Psoas muscle (tissue), 8 donors: Measurements from ENCODE around the gene DXO. TPM values are rescaled to one million over a fixed set of nuclear protein-coding genes. Genes with fewer than 3 reads are reported as not detected.
"Not testable (repeated sequence)": the region's sequence is repeated elsewhere in the genome, so short reads cannot be mapped to it uniquely, and the experiment has no call there.

Experiments
- ATAC-seq, 4 donors: fragments of 200-7000 bp; cut with Tn5 transposase; one replicate each; pipeline ENCODE4 v1.9.1; 2020; ENCODE audit warnings: moderate library complexity in 3 of 4, mild to moderate bottlenecking in 2 of 4
- DNase-seq, 2 donors: peaks; one replicate each; pipeline ENCODE4 v3.0.0-alpha.2; 2020
- H3K27ac ChIP-seq: fragments of 200-600 bp; one replicate; pipeline ENCODE4 v1.8.0; 2022
- H3K27me3 ChIP-seq, 3 donors: fragments of 200-600 bp in 1 of 3; one replicate each; pipeline versions ENCODE4 v1.6.1 to v1.8.0; 2013 to 2022; ENCODE audit warnings: low read length in 2 of 3, mild to moderate bottlenecking in 2 of 3, moderate library complexity in 1 of 3; ENCODE audit not compliant: insufficient read depth in 3 of 3
- H3K36me3 ChIP-seq, 2 donors: fragments of 200-600 bp in 1 of 2; one replicate each; pipeline versions ENCODE4 v1.6.1 to v1.8.0; 2013 to 2022; ENCODE audit warnings: low read depth in 1 of 2, mild to moderate bottlenecking in 1 of 2, moderate library complexity in 1 of 2; ENCODE audit not compliant: insufficient read depth in 1 of 2
- H3K4me1 ChIP-seq: fragments of 200-600 bp; one replicate; pipeline ENCODE4 v1.8.0; 2022
- H3K4me3 ChIP-seq: fragments of 200-600 bp; one replicate; pipeline ENCODE4 v1.8.0; 2022; ENCODE audit warnings: mild to moderate bottlenecking
- H3K9me3 ChIP-seq: fragments of 200-600 bp; one replicate; pipeline ENCODE4 v1.8.0; 2022
- CTCF ChIP-seq: fragments of 200-600 bp; IDR thresholded peaks from one replicate; pipeline ENCODE4 v1.8.0; 2022; ENCODE audit warnings: antibody characterized with exemption
- WGBS, 3 donors: extraction: QIAGEN DNeasy Blood & Tissue Kit; methylation state at CpG; one replicate each; pipeline versions ENCODE4 v1.1.6 to v1.1.7; 2013; 5-methylcytosine and 5-hydroxymethylcytosine counted together
- intact Hi-C, 2 donors: fragments of 100-400 bp; cut with DNase I; formaldehyde crosslinking; loops; one replicate each; pipeline versions ENCODE4 v1.11.0 to v1.14.2; 2022
- polyA plus RNA-seq, 3 donors: library from polyadenylated mRNA; stranded (reverse); fragments of 200-250 nt; gene quantifications; one replicate each; pipeline ENCODE4 v1.2.3, GENCODE V29; 2013
- total RNA-seq, 4 donors: library from RNA; stranded (reverse); fragmentation: NEBNext Ultra II Directional in 2 of 4; extraction: Animal tissue kit (Norgen Biotek cat#: 25700) in 2 of 4; gene quantifications; one replicate each; pipeline versions ENCODE4 v1.2.1 to v1.2.4, GENCODE V29; 2021 to 2023
- donor health status: healthy with polysubstance abuse.
- donor health status: DM: no; HTN: no; CAD: no; lungs with moderate emphysema.
- donor health status: Bipolar disorder and iron deficiency.
- donor health status: healthy.
- donor health status: DM: yes; HTN: yes; CAD: no.
- donor health status: DM: no; HTN: no; CAD: no.
- donor health status: DM: no; HTN: no; CAD: no.
- donor health status: DM: yes; HTN: yes; CAD: no.

DXO gene
- total and polyA plus RNA-seq, 7 donors, result 7.4 to 20.6 (median 9.5) TPM

GRCh38 chr6:31980195-31980876 lies 8.4 kb upstream of the DXO start:
- intact Hi-C loops, H3K4me1 ChIP-seq, H3K27me3 ChIP-seq, H3K4me3 ChIP-seq, H3K9me3 ChIP-seq, H3K27ac ChIP-seq, ATAC-seq: not testable (repeated sequence)
- H3K36me3 ChIP-seq, result peaks cover 0 to 13% of the 10 kb centered on the region in 2 donors
- 92 to 94% (median 93%) methylated on average over 11 to 13 of the region's 13 CpGs for WGBS, 3 donors
- DNase-seq, result peak in 1 of 2 donors; percentile 23

- 84 to 91% (median 85%) methylated on average over 3 of the region's 3 CpGs for WGBS, 3 donors
- ATAC-seq (no peak), DNase-seq (no peak)
- intact Hi-C loops, result no loop called here
- Histone ChIP-seq H3K9me3 (no peaks in the 10 kb centered on the region), H3K27me3 (no peaks in the 10 kb centered on the region), H3K4me3 (no peak overlapping the region), H3K36me3 (peaks cover 0 to 17% of the 10 kb centered on the region in 2 donors), H3K4me1 (no peaks in the 10 kb centered on the region), H3K27ac (no peak overlapping the region)
- TF ChIP-seq CTCF, result no peak
These were observed 7.4 kb upstream of the DXO start for GRCh38 chr6:31979238-31979898.

GRCh38 chr6:31978831-31979230 lies 6.9 kb upstream of the DXO start:
- H3K27me3 ChIP-seq, result no peaks in the 10 kb centered on the region
- intact Hi-C loops, result no loop called here
- H3K4me1 ChIP-seq, result no peaks in the 10 kb centered on the region
- no peak overlapping the region for H3K4me3 ChIP-seq
- 81 to 96% (median 87%) methylated on average over 5 of the region's 5 CpGs for WGBS, 3 donors
- TF ChIP-seq CTCF, result no peak
- H3K27ac ChIP-seq, result no peak overlapping the region
- peaks cover 0 to 21% of the 10 kb centered on the region in 2 donors for H3K36me3 ChIP-seq
- no peak for DNase-seq
- H3K9me3 ChIP-seq, result no peaks in the 10 kb centered on the region
- ATAC-seq, result no peak

GRCh38 chr6:31977816-31978431 lies 6.0 kb upstream of the DXO start:
- intact Hi-C loops, result no loop called here
- no peaks in the 10 kb centered on the region for H3K27me3 ChIP-seq
- DNase-seq, result no peak

GRCh38 chr6:31976065-31976464 lies 4.1 kb upstream of the DXO start:
- intact Hi-C loops, ATAC-seq, H3K27ac ChIP-seq, H3K27me3 ChIP-seq, H3K9me3 ChIP-seq, H3K4me3 ChIP-seq: not testable (repeated sequence)
- Histone ChIP-seq H3K4me1 (peaks cover 14% of the 10 kb centered on the region), H3K36me3 (peaks cover 0 to 21% of the 10 kb centered on the region in 2 donors)
- WGBS, 3 donors, result 90 to 98% (median 97%) methylated on average over 5 to 28 of the region's 30 CpGs
- peak in 1 of 2 donors; percentile 47 for DNase-seq

More at GRCh38 chr6:31977816-31978431, 6.0 kb upstream of the DXO start:
- H3K9me3 ChIP-seq, result no peaks in the 10 kb centered on the region
- H3K27ac ChIP-seq, result no peak overlapping the region
- H3K36me3 ChIP-seq, result peaks cover 0 to 21% of the 10 kb centered on the region in 2 donors
- no peak for ATAC-seq
- TF ChIP-seq CTCF, result no peak
- H3K4me3 ChIP-seq, result no peak overlapping the region
- WGBS, 3 donors, result 93 to 96% (median 94%) methylated on average over 12 of the region's 12 CpGs
- H3K4me1 ChIP-seq, result peaks cover 7% of the 10 kb centered on the region
